HG02884 (cell line): ENCODE data around the gene CTSV.
"Not testable (repeated sequence)": the region's sequence is repeated elsewhere in the genome, so short reads cannot be mapped to it uniquely, and the experiment has no call there.

ENCODE experiments used
- ATAC-seq: cut with Tn5 transposase; IDR thresholded peaks from one replicate; pipeline ENCODE4 v1.9.1; 2021; ENCODE audit warnings: mild to moderate bottlenecking, moderate library complexity; ENCODE audit not compliant: unreplicated experiment

Gene CTSV

DNA sequence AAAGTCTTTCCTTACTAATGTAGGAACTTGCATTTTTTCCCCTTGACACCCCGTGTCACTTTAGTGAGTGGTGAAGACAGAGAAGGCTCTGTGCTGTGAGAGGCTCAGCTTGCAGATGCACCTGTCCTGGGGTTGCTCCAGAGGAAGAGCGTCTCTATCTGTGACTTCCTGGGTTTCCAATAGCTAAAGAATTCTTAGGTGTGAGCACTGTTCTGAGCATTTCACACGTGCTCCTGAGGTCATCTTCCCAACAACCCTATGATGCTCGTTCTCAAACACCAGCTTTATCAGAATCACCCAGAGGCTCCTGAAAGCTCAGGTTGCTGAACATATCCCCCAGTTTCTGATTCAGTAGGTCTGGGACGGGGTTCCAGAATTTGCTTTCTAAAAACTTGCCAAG lies 6.4 kb upstream of the CTSV start:
- ATAC-seq = no peak

DNA sequence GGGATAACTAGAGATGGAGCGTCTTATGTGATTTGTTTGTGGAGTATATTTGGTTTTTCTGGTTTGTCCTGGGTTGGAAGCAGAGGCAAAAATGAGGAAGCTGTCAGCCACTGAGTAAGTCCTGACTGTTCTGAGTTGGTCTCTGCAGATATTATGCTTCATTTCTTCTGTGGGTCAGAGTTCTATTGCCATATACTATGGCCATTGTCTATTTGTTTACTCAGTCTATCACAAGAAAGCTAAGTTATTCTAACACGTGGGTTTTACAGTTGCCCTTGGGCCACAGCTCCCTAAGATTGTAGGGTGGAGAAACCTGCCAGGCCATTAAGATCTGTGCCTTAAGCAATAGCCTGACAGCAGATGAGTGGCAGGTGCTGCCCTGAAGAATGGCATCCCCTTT lies 3.0 kb upstream of the CTSV start:
- ATAC-seq = no peak

DNA sequence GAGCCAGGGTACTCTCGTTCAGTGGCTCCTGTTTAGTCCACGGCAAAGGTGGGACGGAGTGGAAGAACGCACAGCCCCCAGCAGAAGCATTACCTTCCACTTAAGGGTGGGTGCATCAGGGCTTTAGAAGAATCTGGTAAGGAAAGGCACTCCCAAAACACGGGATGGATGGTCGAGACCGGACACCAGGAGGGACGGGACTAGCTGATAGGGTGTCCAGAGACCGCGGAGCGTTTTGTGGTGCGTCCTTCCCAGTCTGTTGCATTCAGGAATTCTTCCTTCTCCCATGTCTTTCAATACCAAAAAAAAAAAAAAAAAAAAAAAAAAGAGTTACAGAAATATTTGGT lies 545 bp upstream of the CTSV start:
- ATAC-seq = no peak

DNA sequence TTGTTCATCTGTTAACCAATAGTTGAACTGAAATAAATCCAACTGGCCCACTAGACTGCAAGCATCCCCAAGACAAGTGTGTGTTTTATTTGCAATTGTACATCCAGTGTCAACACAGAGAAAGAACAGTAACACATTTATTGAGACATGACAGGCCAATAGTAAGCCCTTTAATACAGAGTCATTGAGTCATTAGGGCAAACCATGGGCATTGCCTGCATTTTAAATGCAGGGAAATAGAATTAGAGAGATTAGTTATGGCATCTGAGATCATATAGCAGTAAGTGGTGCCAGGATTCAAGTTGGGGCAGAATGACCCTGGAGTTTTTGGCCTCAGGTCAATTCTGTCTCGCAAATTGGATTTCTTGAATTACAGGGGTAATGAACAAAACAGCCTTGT lies 15.4 kb downstream of the CTSV start:
- ATAC-seq = not testable (repeated sequence)

GRCh38 chr9:97013151-97014132 lies 25.5 kb downstream of the CTSV start:
- ATAC-seq = peak; percentile 80

- peak; percentile 58 for ATAC-seq
Observed at GRCh38 chr9:97012617-97013016, 26.3 kb downstream of the CTSV start.

DNA sequence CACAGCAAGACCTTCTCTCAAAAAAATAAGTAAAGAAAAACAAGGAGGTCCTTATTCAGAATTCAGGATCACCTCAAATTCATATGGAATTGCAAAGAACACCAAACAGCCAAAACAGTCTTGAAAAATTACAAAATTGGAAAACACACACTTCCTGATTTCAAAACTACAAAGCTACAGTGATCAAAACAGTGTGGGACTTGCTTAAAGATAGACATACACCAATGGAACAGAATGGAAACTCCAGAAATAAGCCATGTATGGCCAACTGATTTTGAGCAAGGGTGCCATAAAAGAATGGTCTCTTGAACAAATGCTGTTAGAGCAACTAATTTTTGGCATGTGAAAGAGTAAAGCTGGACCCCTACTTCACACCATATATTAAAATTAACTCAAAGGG lies 36.7 kb downstream of the CTSV start:
- ATAC-seq = not testable (repeated sequence)

DNA sequence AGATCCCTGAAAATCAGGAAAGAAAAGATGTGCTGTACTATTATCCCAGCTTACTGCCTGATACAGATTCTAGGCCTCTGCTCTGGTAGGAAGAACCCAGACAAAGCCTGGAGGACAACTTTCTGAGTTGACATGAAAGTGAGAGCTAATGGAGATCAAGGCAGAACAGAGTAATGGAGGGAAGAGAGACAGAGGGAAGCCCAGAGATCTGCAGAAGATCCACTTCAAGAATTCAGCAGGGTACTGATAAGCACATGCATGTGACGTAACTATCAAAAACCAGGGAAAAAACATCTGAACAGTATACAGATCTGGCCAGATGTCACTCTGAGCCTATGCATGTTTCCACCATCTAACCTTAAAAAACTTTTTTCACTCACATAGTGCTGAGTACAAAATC lies 37.6 kb downstream of the CTSV start:
- ATAC-seq = not testable (repeated sequence)

- ATAC-seq = not testable (repeated sequence)
Observed at GRCh38 chr9:97000139-97000787, 38.7 kb downstream of the CTSV start.

DNA sequence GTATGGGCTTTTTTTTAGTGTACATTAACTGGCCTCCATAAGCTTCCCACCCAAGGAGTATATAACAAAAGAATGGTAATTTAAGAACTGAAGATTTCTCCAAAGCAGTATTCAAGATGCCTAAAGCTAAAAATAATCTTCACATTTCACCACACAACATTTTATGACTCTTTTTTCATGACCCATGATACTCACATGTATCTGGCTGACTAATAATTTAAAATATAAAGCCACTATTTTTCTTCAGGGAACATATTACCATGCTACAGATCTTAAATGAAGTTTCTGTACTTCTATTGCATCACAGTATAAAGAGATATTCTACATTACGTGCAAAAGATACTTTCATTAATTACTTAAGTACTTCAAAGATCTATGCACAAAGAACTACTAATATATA lies 39.2 kb downstream of the CTSV start:
- ATAC-seq = not testable (repeated sequence)

DNA sequence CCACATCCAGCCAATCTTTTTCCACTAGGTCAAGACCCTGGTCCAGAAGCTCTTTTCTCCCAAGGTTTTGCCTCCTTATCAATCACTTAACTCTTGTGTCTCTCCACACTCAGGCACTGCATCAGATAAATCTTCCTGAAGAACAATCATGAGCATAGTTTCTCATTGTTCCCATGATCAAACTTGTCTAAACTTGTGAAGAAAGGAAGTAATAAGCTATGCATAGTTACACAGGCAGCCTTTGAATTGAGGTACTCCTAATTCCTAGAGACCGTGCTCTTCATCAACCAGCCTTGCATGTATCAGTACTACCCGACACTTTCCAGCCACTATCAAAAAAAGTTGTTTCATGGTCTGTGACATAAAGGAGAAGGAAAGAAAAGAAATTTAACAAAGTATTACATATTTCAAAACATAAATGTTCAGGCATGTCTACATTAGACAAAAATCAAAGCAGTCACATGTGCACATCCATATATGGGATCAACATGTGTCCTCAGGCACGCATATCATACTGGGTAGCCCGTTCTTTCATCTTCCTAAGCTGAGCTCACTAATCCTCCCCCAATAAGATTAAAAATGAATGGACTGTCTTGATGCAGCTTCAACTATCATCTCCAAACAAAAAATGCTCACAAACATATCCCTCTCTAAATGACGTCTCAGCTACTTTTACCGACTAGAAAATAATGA lies 41.8 kb downstream of the CTSV start:
- not testable (repeated sequence) for ATAC-seq

DNA sequence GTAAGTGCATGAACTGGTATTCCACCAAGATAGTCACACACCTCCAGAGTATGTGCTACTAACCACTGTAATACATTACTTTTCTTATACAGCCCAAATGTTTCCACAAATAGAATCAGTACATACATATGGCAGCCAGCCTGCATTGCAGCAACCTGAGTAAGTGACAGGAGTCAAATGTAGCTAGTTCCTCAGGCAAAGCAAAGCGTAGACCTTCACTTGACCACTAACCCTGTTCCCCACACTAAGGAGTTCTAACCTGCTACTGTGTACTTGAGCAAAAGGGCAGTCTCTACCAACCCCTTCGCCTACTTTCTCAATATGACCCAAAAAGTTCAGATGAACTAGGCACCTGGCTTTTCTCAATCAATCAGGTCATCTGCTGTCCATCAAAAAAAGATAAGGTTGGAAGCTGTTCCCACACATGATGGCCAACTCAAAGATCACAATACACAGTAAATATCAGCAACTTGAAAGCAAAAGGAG lies 44.4 kb downstream of the CTSV start:
- not testable (repeated sequence) for ATAC-seq

GRCh38 chr9:96992303-96992702 lies 46.6 kb downstream of the CTSV start:
- not testable (repeated sequence) for ATAC-seq

GRCh38 chr9:96989747-96990318 lies 49.1 kb downstream of the CTSV start:
- not testable (repeated sequence) for ATAC-seq

GRCh38 chr9:96984887-96985286 lies 54.1 kb downstream of the CTSV start:
- ATAC-seq = not testable (repeated sequence)

GRCh38 chr9:96984139-96984538 lies 54.8 kb downstream of the CTSV start:
- ATAC-seq = not testable (repeated sequence)

GRCh38 chr9:96983496-96984122 lies 55.3 kb downstream of the CTSV start:
- not testable (repeated sequence) for ATAC-seq
